HCT116 (cell line): ENCODE data around the gene ZNF562. TPM values are rescaled to one million over a fixed set of nuclear protein-coding genes. Genes with fewer than 3 reads are reported as not detected.
A peak's percentile ranks its signal among the peaks of the same experiment; 100 is the strongest.

ENCODE experiments used
- ATAC-seq: fragments of 200-7000 bp; cut with Tn5 transposase; 2 replicates; pipeline ENCODE4 v1.9.1; 2020; ENCODE audit warnings: mild to moderate bottlenecking, moderate library complexity
- BruUV-seq: library from RNA; stranded (reverse); fragments of 400-500 nt; replicated peaks from 2 replicates; lab custom pipeline; 2021; lab: Mats Ljungman, UMichigan
- CTCF ChIA-PET: fragments of 300-600 bp; sonication (Branson Sonifier 250); formaldehyde crosslinking; loops from one replicate; lab custom pipeline; 2021; ENCODE audit warnings: antibody characterized with exemption; lab: Charles Lee
- POLR2A ChIA-PET: fragments of 300-600, 350-600 bp; sonication (Branson Sonifier 250); formaldehyde crosslinking; loops from one replicate; lab custom pipeline; 2021; ENCODE audit warnings: antibody characterized with exemption; lab: Charles Lee
- RAD21 ChIA-PET, 2 experiments: fragments of 300-600 bp; sonication (Branson Sonifier 250); formaldehyde crosslinking; loops; one replicate each; lab custom pipeline; 2023; ENCODE audit warnings: low total read pairs in 2 of 2; ENCODE audit not compliant: uncharacterized antibody in 2 of 2, unreplicated experiment in 2 of 2, low non-redundant PET in 1 of 2; lab: Charles Lee
- DNase-seq: peaks from one replicate; pipeline ENCODE4 v3.0.0-alpha.2; 2010; ENCODE audit warnings: low read depth, low spot score
- H2AFZ ChIP-seq: fragments of 200-600 bp; shearing (Covaris generic), sonication (generic); 2 replicates; pipeline ENCODE4 v1.6.1; 2017; ENCODE audit warnings: low read depth, mixed run types, mixed read lengths, antibody characterized with exemption, low read length; ENCODE audit not compliant: poor library complexity, severe bottlenecking
- H3K27ac ChIP-seq: 2 replicates; pipeline ENCODE4 v1.5.1; 2012; ENCODE audit warnings: low read depth, low read length
- H3K27me3 ChIP-seq: fragments of 200-600 bp; sonication (generic); 2 replicates; pipeline ENCODE4 v1.6.1; 2016; ENCODE audit warnings: mixed run types, low read length, mixed read lengths; ENCODE audit not compliant: insufficient read depth
- H3K36me3 ChIP-seq, 2 experiments: fragments of 200-500 bp in 1 of 2; fragments of 200-600 bp in 1 of 2; sonication (Bioruptor generic) in 1 of 2; sonication (generic) in 1 of 2; 2 replicates each; pipeline versions ENCODE4 v1.5.1 to v1.6.1; 2014 to 2016; ENCODE audit warnings: low read length in 2 of 2, inconsistent platforms in 1 of 2, mixed read lengths in 1 of 2, mixed run types in 1 of 2; ENCODE audit not compliant: insufficient read depth in 2 of 2, control insufficient read depth in 1 of 2
- H3K4me1 ChIP-seq, 2 experiments: fragments of 200-600 bp in 1 of 2; sonication (generic) in 1 of 2; 2 replicates each; pipeline versions ENCODE4 v1.5.1 to v1.6.1; 2012 to 2017; ENCODE audit warnings: low read length in 2 of 2, inconsistent platforms in 1 of 2, mild to moderate bottlenecking in 1 of 2, mixed read lengths in 1 of 2, mixed run types in 1 of 2, moderate library complexity in 1 of 2; ENCODE audit not compliant: insufficient read depth in 2 of 2, control insufficient read depth in 1 of 2
- H3K4me2 ChIP-seq: fragments of 200-600 bp; sonication (generic); 2 replicates; pipeline ENCODE4 v1.6.1; 2017; ENCODE audit warnings: mixed run types, low read length, mixed read lengths
- H3K4me3 ChIP-seq, 2 experiments: fragments of 200-600 bp in 1 of 2; sonication (generic) in 1 of 2; replicated peaks in 1 of 2; 2 replicates each; pipeline ENCODE4 v1.5.1; 2011 to 2016; ENCODE audit warnings: low read length in 2 of 2, control low read depth in 1 of 2, low read depth in 1 of 2, mild to moderate bottlenecking in 1 of 2, mixed read lengths in 1 of 2, mixed run types in 1 of 2
- H3K79me2 ChIP-seq: fragments of 200-600 bp; sonication (generic); 2 replicates; pipeline ENCODE4 v1.6.1; 2017; ENCODE audit warnings: mild to moderate bottlenecking, mixed run types, low read length, moderate library complexity, mixed read lengths; ENCODE audit not compliant: insufficient read depth
- H3K9ac ChIP-seq: fragments of 200-600 bp; sonication (generic); 2 replicates; pipeline ENCODE4 v1.6.1; 2016; ENCODE audit warnings: low read length, mixed read lengths
- H3K9me2 ChIP-seq: fragments of 200-600 bp; sonication (generic), shearing (Covaris generic); 2 replicates; pipeline ENCODE4 v1.6.1; 2017; ENCODE audit warnings: mixed run types, mild to moderate bottlenecking, moderate library complexity; ENCODE audit not compliant: insufficient read depth
- H3K9me3 ChIP-seq, 2 experiments: fragments of 200-500 bp in 1 of 2; fragments of 200-600 bp in 1 of 2; sonication (Bioruptor generic) in 1 of 2; sonication (generic) in 1 of 2; 2 replicates each; pipeline ENCODE4 v1.6.1; 2014 to 2017; ENCODE audit warnings: low read length in 2 of 2, mixed read lengths in 2 of 2, inconsistent platforms in 1 of 2, low read depth in 1 of 2, mild to moderate bottlenecking in 1 of 2, mixed run types in 1 of 2, moderate library complexity in 1 of 2; ENCODE audit not compliant: control insufficient read depth in 1 of 2, insufficient read depth in 1 of 2
- H4K20me1 ChIP-seq: fragments of 200-600 bp; sonication (generic), shearing (Covaris generic); 2 replicates; pipeline ENCODE4 v1.6.1; 2017; ENCODE audit warnings: mixed run types, mild to moderate bottlenecking, moderate library complexity; ENCODE audit not compliant: insufficient read depth
- ATF3 ChIP-seq: IDR thresholded peaks from 2 replicates; pipeline ENCODE4 v1.6.1; 2012
- CBX3 ChIP-seq: IDR thresholded peaks from 2 replicates; pipeline ENCODE4 v1.6.1; 2012; ENCODE audit warnings: low read depth
- EZH2 ChIP-seq: fragments of 200-600 bp; sonication (generic); IDR thresholded peaks from 2 replicates; pipeline ENCODE4 v1.6.1; 2017; ENCODE audit warnings: antibody characterized with exemption, mixed run types
- ZBTB33 ChIP-seq: IDR thresholded peaks from 2 replicates; pipeline ENCODE4 v1.6.1; 2011; ENCODE audit warnings: mild to moderate bottlenecking, low read length, moderate library complexity; ENCODE audit not compliant: insufficient replicate concordance; ENCODE audit errors: extremely low read depth
- intact Hi-C: fragments of 100-400 bp; cut with micrococcal nuclease; formaldehyde crosslinking; loops from 2 replicates; pipeline ENCODE4 v1.10.0; 2022
- total RNA-seq: library from RNA; stranded (reverse); gene quantifications from one replicate; pipeline ENCODE4 v1.2.1, GENCODE V29; 2021; ENCODE audit not compliant: unreplicated experiment

ZNF562 gene
- total RNA-seq, 1 experiment from 2014 or later: 37.8 TPM

- no peak overlapping the region for H3K4me3 ChIP-seq
- H2AFZ ChIP-seq: no peak overlapping the region
- H3K36me3 ChIP-seq: peaks cover 6 to 11% of the 10 kb centered on the region in 2 experiments; a peak in 3 of 4 replicates
- POLR2A ChIA-PET: no interaction called here
- peaks cover 20% of the 10 kb centered on the region for H3K79me2 ChIP-seq
- no TSS peak for BruUV-seq
- H3K9me2 ChIP-seq: no peaks in the 10 kb centered on the region
- H3K4me2 ChIP-seq: no peak overlapping the region
- H3K9ac ChIP-seq: no peak overlapping the region
- no peaks in the 10 kb centered on the region for H3K27me3 ChIP-seq
- intact Hi-C loops: no loop called here
- DNase-seq: no peak
- CTCF ChIA-PET: interaction anchor here (1.3 kb wide), 1 partner anchor 19 kb away, joined by 3 read pairs; no protein-coding TSS in a partner anchor
- H3K27ac ChIP-seq: no peak overlapping the region
- H3K9me3 ChIP-seq: peaks cover 11 to 20% of the 10 kb centered on the region in 2 experiments; a peak in 2 of 4 replicates
- no peaks in the 10 kb centered on the region for H3K4me1 ChIP-seq
- no peaks in the 10 kb centered on the region for H4K20me1 ChIP-seq
- TF ChIP-seq ATF3 (no peak), EZH2 (no peak)
- ATAC-seq: no peak
- RAD21 ChIA-PET: no interaction called here
These were observed 30.4 kb downstream of the ZNF562 start for GRCh38 chr19:9644472-9644871.

DNA sequence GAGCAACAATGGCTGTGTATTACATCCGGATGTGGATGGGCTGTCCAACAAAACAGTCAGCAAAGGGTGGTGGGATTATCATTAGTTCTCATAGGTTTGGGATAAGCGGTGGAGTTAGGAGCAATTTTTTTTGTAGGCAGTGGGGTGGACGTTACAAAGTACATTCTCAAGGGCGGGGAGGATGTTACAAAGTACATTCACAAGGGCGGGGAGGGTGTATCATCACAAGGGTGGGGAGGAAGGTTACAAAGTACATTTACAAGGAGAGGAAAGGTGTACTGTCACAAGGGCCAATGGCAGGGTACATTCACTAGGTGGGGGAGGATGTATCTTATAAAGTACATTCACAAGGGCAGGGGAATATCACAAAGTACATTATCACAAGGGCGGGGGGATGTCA is 33.1 kb downstream of the ZNF562 start:
- intact Hi-C loops: no loop called here
- no peak overlapping the region for H3K9ac ChIP-seq
- H3K36me3 ChIP-seq: peaks cover 2 to 11% of the 10 kb centered on the region in 2 experiments; a peak in 3 of 4 replicates
- no peaks in the 10 kb centered on the region for H4K20me1 ChIP-seq
- 0 out of 2 replicates have a peak, but pooled peaks cover 2% of the 10 kb centered on the region for H3K79me2 ChIP-seq
- CTCF ChIA-PET: no interaction called here
- POLR2A ChIA-PET: no interaction called here
- H3K9me2 ChIP-seq: no peaks in the 10 kb centered on the region
- peaks cover 11 to 25% of the 10 kb centered on the region in 2 experiments; a peak in 2 of 4 replicates for H3K9me3 ChIP-seq
- no TSS peak for BruUV-seq
- DNase-seq (no peak), ATAC-seq (no peak)
- H3K27me3 ChIP-seq: no peaks in the 10 kb centered on the region
- H3K4me1 ChIP-seq: no peaks in the 10 kb centered on the region
- no peak overlapping the region for H3K4me3 ChIP-seq
- no peak overlapping the region for H2AFZ ChIP-seq
- peak; percentile 79; the same call in 1 of the 2 replicates for TF ChIP-seq CBX3
- TF ChIP-seq ZBTB33: no peak
- TF ChIP-seq, all 23 proteins: peak for 1
- no peak overlapping the region for H3K4me2 ChIP-seq
- H3K27ac ChIP-seq: no peak overlapping the region
- RAD21 ChIA-PET: no interaction called here
